SK-N-MC (cell line): ENCODE results near the gene TBP.
"Not testable (repeated sequence)": the region's sequence is repeated elsewhere in the genome, so short reads cannot be mapped to it uniquely, and the experiment has no call there.

Experiments used
- DNase-seq: peaks from one replicate; pipeline ENCODE4 v3.0.0-alpha.2; 2011; ENCODE audit warnings: low read depth, low spot score
- H3K27ac ChIP-seq: fragments of 200-600 bp; sonication (generic); 2 replicates; pipeline ENCODE4 v1.5.1; 2016; ENCODE audit warnings: mixed run types
- H3K36me3 ChIP-seq: fragments of 200-600 bp; sonication (generic); 2 replicates; pipeline ENCODE4 v1.6.1; 2017; ENCODE audit warnings: antibody characterized with exemption, low read length, mixed read lengths; ENCODE audit not compliant: insufficient read depth
- H3K4me3 ChIP-seq: fragments of 200-600 bp; sonication (generic); 2 replicates; pipeline ENCODE4 v1.5.1; 2016
- H3K9ac ChIP-seq: fragments of 200-600 bp; sonication (generic); 2 replicates; pipeline ENCODE4 v1.8.0; 2017; ENCODE audit warnings: mixed run types, mixed read lengths; ENCODE audit not compliant: insufficient read length
- H3K9me3 ChIP-seq: fragments of 200-600 bp; sonication (generic); 2 replicates; pipeline ENCODE4 v1.6.1; 2017; ENCODE audit warnings: low read depth, mild to moderate bottlenecking, antibody characterized with exemption, low read length, moderate library complexity, mixed read lengths
- EZH2 ChIP-seq: fragments of 200-600 bp; sonication (generic); IDR thresholded peaks from one replicate; pipeline ENCODE4 v1.6.1; 2017; ENCODE audit warnings: antibody characterized with exemption
- FOXP2 ChIP-seq: optimal IDR thresholded peaks from 2 replicates; pipeline ENCODE3; 2011; ENCODE audit warnings: mild to moderate bottlenecking, moderate library complexity; ENCODE audit not compliant: insufficient read depth; ENCODE audit errors: extremely low read length, control extremely low read depth
- POLR2AphosphoS5 ChIP-seq: IDR thresholded peaks from 2 replicates; pipeline ENCODE4 v1.6.1; 2012; ENCODE audit warnings: mild to moderate bottlenecking, low read depth, low read length, borderline replicate concordance

TBP gene

DNA sequence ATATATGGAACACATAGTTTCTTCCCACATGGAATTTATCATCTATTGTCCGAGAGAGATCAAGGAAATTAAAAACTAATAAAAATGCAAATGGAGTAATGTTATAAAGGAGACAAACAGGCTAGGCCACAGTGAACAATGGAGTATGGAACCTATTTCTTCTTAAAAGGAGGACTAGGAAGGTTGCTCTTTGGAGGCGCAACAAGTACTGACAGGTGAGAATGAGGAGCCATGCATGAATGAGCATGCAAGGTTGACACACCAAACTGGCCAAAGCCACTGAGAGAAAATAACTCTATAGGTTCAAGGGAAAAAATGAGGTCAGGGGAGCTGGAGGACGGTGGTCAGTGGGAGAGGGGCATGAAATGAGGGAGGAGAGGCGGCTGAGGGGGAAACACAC is 41.9 kb upstream of the TBP start:
- TF ChIP-seq FOXP2 (no peak), POLR2AphosphoS5 (no peak), EZH2 (no peak)
- Histone ChIP-seq H3K4me3 (no peak overlapping the region), H3K9me3 (no peaks in the 10 kb centered on the region), H3K27ac (no peak overlapping the region), H3K9ac (no peak overlapping the region), H3K36me3 (no peaks in the 10 kb centered on the region)
- no peak for DNase-seq

DNA sequence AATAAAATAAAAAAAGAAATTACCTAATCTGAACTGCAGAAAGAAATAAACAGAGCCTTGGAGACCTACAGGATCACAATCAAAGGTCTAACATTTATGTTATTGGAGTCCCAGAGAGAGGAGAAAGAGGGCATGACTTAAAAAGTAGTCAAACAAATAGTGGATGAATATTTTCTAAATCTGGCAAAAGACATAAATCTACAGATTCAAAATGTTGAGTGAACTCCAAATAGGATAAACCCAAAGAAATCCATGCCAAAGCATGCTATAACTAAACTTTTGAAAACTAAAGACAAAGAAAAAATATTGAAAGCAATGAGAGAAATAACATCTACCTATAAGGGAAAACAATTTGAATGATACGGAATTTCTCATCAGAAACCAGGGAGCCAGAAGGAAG is 39.3 kb upstream of the TBP start:
- DNase-seq = no peak
- no peak overlapping the region for H3K4me3 ChIP-seq
- H3K9ac ChIP-seq = no peak overlapping the region
- H3K36me3 ChIP-seq = no peaks in the 10 kb centered on the region
- TF ChIP-seq EZH2 = no peak
- no peak for TF ChIP-seq FOXP2
- H3K9me3 ChIP-seq = no peaks in the 10 kb centered on the region
- no peak overlapping the region for H3K27ac ChIP-seq

DNA sequence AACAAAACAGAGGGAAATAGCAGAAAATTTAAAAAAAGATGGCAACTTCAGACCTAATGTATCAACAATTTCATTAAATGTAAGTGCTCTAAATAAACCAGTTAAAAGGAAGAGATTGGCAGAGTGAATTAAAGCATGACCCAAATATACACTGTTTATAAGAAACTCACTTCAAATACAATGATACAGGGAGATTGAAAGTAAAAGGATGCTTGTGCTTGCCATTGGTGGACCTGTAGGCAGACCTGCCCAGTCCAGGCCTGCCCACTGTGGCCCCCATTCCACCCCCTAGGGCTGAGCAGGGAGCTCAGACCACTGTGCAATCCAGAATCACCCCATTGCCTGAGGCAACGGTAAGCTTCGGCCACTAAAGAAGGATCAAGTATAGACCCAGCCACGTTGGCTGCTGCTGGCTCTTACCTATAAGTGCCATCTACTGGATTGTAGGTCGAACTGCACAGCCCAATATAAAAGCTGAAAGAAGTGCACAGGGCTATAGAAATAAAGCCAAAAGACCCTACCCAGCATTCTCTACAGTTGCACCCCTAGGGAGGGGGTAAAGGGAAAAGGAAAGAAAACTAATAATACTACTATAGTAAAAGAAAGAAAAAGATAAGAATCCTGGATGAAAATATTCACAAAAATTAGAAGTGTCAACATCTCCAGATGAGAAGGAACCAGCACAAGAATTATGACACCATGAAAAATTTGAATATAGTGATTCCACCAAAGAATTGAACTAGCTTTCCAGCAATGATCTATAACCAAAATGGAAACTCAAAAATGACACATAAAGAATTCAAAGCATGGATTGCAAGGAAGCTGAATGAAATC is 37.2 kb upstream of the TBP start:
- H3K9ac ChIP-seq = no peak overlapping the region
- H3K27ac ChIP-seq = no peak overlapping the region
- TF ChIP-seq EZH2 (no peak), POLR2AphosphoS5 (no peak), FOXP2 (no peak)
- no peaks in the 10 kb centered on the region; the same call in 1 of the 2 replicates for H3K9me3 ChIP-seq
- DNase-seq = peak; percentile 8
- peak overlapping the region; percentile 40; the same call in 1 of the 2 replicates for H3K4me3 ChIP-seq
- no peaks in the 10 kb centered on the region for H3K36me3 ChIP-seq

DNA sequence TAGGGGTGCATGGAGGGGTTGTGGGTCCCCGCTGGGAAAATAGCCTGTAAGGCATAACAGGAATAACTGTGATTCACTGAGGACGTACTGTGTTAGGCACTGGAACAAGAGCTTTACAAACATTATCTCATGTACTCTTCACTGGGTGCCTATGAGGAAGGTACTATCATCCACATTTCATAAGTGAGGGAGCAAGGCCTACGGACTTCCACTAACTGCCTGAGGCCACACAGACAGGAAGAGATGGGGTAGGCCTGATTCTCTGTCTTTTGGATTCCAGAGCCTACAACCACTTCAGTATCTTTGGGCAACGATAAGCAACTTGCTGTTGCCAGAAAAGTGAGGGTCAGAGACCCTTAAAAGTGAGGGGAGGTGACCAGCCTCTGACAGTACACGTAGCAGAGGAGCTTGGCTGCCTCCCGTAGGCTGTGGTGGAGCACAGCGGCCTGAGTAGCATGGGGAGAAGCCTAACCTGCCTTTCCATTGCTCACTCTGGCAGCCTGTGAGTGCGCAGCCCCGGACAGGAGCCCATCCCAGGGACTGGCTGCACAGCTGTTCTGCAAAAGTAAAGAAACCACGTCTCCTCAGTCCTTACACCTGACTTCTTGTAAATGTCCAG is 31.5 kb upstream of the TBP start:
- no peak for TF ChIP-seq EZH2
- TF ChIP-seq FOXP2 = no peak
- TF ChIP-seq POLR2AphosphoS5 = no peak
- Histone ChIP-seq H3K4me3 (no peak overlapping the region), H3K27ac (no peak overlapping the region), H3K36me3 (no peaks in the 10 kb centered on the region), H3K9ac (no peak overlapping the region), H3K9me3 (no peaks in the 10 kb centered on the region; the same call in 1 of the 2 replicates)
- no peak for DNase-seq

DNA sequence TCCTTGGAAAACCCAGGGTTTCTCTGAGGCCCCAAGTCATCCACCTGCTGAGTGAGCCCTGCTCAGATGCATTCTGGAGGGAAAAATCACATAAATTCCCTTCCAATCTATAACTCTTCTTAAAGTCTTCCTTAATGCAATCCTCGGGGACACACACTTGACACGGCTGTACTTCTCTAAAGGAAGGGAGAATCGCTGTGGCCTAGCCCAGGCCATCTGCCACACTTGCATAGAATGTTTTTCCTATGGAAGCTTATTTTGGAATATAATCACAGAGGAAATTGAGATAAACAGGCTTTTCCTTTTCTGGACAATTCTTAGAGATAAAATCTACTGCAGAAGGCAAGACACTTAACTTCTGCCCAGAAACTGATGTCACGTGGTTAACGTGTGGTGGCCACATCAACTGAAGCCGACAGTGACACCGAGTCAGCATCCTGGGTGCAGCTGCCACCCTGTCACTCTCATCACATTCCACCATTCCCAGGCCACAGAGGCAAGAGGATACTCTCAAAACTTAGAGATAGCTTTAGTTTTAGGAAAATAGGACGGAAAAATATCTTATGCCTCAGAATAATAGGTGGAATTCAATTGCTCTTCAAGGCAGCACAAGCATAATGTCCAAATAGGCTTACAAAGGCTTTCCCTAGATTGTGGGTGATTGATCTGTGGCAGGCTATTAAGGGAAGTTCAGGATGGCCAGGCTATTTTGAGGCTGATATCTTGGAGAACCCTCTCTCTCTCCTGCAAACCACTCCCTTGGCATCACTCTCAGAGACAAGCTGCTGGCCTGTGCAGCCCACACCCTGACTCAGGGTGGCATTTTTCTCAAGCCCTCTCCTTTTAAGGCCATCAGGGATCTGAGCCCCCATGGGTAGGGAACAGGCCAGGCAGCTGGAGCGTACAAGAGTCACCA is 30.7 kb upstream of the TBP start:
- no peak for DNase-seq
- no peaks in the 10 kb centered on the region; the same call in 1 of the 2 replicates for H3K9me3 ChIP-seq
- no peaks in the 10 kb centered on the region for H3K36me3 ChIP-seq
- no peak for TF ChIP-seq FOXP2
- no peak for TF ChIP-seq EZH2
- no peak for TF ChIP-seq POLR2AphosphoS5
- H3K27ac ChIP-seq = no peak overlapping the region
- H3K4me3 ChIP-seq = no peak overlapping the region
- no peak overlapping the region for H3K9ac ChIP-seq

DNA sequence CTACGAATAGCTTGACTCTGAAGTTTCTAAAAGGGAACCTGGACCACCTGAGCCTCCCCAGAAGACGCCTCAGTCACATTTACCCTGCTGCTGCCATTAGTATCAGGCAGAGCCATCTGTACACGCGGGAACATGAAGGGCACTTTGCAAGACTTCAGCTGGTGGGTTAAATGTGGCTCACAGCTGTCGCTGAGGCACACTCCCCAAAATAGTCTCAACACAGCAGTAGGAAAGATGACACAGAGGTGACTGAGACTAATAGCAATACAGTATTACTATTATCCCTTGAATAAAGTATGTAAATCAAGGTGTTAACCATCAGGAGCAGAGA is 30.0 kb upstream of the TBP start:
- no peak for TF ChIP-seq POLR2AphosphoS5
- TF ChIP-seq FOXP2 = no peak
- no peak for TF ChIP-seq EZH2
- Histone ChIP-seq H3K9me3 (no peaks in the 10 kb centered on the region; the same call in 1 of the 2 replicates), H3K27ac (no peak overlapping the region), H3K4me3 (no peak overlapping the region), H3K36me3 (no peaks in the 10 kb centered on the region), H3K9ac (no peak overlapping the region)
- DNase-seq = no peak

DNA sequence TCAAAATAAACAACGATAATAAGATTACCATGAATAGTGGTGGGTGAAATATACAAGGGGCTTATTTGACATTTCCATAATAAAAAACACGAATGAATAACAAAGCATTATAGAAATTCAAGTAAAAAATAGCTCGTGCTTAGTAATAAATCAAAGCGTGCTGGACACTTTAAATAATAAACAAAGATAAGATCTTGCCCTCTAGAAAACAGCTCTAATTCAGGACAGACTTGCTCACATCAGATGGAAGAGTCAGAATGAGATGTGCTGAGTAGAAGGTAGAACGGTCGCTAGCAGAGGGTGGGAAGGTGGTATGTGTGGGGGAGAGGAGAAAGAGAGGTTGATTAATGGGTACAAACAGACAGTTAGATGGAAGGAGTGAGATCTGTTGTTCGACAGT is 28.4 kb upstream of the TBP start:
- DNase-seq = no peak
- Histone ChIP-seq H3K27ac (no peak overlapping the region), H3K4me3 (no peak overlapping the region), H3K36me3 (no peaks in the 10 kb centered on the region), H3K9ac (no peak overlapping the region), H3K9me3 (no peaks in the 10 kb centered on the region)
- TF ChIP-seq EZH2 = no peak
- no peak for TF ChIP-seq FOXP2
- no peak for TF ChIP-seq POLR2AphosphoS5

DNA sequence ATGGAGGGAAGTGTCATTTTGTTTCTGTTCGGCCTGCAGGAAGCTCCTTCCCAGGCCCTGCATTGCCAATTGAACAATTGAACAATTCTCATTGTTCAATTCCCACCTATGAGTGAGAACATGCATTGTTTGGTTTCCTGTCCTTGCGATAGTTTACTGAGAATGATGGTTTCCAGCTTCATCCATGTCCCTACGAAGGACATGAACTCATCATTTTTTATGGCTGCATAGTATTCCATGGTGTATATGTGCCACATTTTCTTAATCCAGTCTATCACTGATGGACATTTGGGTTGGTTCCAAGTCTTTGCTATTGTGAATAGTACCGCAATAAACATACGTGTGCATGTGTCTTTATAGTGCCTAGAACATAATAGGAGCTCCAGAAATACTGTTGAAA is 26.2 kb upstream of the TBP start:
- H3K9me3 ChIP-seq, H3K36me3 ChIP-seq, H3K9ac ChIP-seq, DNase-seq, H3K27ac ChIP-seq, H3K4me3 ChIP-seq: not testable (repeated sequence)
